ENCODE data around the gene FBLN2. TPM values are rescaled to one million over a fixed set of nuclear protein-coding genes. Genes with fewer than 3 reads are reported as not detected.
"Not testable (repeated sequence)": the region's sequence is repeated elsewhere in the genome, so short reads cannot be mapped to it uniquely, and the experiment has no call there.

FBLN2 gene
- polyA plus RNA-seq (2014; cell fraction: cytosol; rRNA removed) = 0.09 and 0.48 TPM in 2 replicates
- polyA plus RNA-seq (2014; cell fraction: nucleus; rRNA removed) = 0.25 TPM in 1 of 2 replicates, not detected in the other

DNA sequence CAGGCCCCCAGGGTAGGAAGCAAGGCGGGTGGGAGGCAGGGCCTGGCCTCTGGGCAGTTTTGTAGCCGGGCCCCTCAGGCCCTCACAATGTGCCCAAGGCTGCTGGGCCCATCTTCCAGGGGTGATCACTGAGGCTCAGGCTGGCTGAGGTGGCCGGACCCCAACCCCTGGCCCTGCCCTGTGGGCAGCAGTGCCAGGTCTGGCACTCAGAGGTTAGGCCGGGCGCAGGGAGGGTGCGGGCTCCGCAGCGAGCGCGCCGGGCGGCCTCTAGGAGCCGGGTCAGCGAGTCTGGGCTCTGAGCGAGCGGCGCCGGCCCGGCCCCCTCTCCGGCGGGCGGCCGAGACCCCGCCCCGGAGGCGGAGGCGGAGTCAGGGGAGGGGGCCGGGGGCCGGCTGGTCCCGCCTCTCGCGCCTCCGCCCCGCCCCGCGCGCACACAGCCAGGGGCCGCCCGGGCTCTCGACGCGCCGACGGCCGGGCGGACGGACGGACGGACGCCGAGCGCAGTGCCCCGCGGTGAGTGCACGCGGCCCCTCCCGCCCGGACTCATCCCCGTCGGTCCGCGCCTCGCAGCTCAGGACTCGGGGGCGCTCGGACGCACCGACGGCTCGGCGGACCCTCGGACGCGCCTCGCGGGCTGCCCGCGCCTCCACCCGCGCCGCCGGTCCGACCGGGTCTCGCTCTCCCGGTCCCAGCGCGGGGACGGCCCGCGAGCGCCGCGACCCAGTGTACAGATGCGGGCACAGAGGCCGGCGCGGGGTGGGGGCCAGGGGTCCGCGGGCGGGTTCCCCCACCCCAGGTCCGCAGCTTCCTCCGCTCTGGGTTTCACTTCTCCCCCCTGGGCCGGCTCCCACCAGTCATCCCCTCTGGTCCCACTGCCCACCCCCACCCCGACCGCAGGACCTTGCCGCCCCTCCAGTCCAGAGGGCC lies at the start of gene FBLN2:
Gene FBLN2 (plus strand): TSS at position 430 of the 927 bp plus-strand sequence. CDS start 21,231 bp downstream, outside the sequence.
- no peak for DNase-seq (ENCODE audit: low spot score)

DNA sequence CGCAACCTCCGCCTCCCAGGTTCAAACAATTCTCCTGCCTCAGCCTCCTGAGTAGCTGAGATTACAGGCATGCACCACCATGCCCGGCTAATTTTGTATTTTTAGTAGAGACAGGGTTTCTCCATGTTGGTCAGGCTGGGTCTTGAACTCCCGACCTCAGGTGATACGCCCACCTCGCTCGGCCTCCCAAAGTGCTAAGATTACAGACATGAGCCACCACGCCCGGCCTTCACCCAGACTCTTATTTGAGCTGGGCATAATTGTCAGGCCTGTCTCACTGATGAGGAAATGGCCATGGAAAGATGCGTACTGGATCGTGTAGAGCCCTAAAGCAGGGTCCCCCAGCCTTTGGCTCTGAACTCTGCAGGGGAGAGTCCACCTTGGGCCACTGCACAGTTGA lies 49.7 kb upstream of the FBLN2 start:
- DNase-seq (ENCODE audit: low spot score) = not testable (repeated sequence)

DNA sequence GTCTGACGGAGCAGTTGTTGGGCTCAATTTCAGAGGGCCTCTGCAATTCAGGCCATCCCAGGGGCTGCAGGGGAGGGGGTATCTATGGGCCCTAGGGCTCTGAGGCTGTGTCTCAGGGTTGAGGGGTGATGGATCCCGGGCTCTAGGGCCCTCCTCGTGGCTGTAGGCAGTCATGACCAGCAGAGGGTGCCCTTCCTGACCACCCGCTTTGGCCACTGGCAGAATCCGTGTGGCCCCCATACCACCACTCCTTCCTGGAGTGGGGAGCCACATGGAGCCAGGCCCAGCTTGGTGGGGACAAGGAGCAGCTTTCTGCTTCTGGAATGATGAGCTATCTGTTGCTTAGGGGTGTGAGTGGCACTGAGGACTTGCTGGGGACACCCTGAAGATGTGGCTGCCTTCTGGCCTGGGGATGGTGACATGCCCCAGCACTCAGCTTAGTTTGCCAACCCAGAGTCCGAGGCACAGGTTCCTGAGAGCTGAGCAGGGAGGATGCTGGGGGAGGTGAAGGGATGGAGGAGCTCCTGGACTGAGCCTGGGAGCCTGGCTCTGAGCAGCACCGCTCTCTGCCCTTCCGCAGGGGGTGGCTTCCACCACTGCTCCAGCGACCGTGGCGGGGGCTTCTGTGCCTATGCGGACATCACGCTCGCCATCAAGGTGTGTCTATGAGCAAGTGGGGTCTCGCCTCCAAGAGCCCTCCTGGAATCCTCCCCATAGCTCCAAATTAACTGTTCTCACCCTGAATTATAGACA lies 48.6 kb upstream of the FBLN2 start:
- DNase-seq (ENCODE audit: low spot score) = no peak

DNA sequence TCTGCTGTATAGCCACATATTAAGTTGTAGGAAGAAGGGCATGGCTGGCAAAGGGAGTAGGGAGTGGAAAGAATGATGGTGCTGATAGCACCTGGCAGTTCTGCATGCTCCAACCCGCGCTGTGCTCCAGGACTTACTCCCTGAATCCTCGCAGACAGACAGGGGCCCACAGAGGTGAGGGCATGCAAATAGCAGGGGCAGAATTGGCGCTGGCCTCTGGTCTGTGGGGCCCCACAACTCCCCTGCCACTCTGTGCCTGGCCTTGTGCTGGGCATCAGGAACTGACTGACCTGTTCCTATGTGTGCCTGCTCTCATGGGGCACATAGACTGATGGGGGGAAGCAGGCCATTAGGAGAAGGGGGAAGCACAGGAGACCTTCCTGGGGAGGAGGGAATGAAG lies 47.9 kb upstream of the FBLN2 start:
- no peak for DNase-seq (ENCODE audit: low spot score)

DNA sequence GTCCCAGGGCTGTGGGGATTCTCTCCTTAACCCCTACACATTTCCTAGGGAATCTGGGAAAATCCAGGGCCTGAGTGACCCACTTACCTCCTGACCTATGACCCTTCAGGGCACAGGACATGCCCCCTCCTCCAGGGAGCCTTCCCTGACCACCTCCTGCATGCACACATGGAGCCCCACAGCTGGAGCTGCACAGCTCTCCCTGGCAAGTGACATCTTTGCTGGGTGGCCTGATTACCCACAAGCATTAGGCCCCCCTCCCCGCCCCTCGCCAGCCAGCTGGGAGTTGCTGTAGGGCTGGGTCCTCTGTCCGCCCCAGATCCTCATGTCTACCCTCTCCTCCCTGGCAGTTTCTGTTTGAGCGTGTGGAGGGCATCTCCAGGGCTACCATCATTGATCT lies 47.4 kb upstream of the FBLN2 start:
- no peak for DNase-seq (ENCODE audit: low spot score)

DNA sequence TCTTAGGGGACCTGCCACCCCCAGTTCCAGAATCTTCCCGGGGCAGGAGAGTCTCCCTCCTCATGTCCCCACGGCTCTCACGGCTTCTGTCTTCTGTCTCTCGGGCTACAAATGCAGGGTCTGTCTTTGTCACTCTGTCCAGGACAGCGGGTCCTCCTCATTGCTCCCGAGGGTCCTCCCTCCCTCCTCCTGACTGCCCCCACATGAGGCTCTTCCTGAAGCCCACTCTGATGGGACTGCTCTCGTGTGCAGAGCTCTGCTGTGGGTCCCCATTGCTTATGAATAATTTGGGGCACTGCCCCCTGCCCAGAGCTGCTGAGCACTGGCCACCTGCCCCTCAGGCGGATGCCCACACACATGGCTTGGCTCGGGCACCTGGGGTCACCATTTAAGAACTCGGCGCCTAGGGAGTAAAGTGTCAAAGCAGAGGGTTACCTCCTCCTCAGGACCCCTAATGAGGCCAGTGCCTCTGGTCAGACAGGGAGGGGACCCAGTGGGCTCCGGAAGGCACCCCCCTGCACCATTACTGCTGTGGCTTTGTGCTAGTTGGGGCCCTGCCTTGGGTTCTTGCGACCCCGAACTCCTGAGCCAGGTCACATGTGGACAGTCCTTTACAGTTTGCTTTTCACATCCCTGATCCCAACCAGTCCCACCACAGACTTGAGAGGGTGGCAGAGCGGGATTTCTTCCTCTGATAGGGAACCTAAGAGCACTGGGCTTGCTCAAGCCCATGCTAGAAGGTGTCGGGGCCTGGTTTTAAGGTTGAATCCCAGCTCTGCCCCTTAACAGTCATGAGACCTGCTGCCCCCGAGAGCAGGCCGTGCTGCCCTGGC lies 46.8 kb upstream of the FBLN2 start:
- no peak for DNase-seq (ENCODE audit: low spot score)

DNA sequence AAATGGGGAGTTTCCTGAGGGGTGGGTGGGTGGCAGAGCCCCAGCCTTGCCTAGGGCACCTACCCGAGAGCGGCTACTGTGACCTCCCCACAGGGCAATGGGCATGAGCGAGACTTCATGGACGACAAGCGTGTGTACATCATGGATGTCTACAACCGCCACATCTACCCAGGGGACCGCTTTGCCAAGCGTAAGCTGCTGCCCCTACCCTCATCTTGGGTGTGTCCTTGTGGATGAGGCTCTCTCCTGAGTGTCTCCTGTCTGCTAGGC lies 46.2 kb upstream of the FBLN2 start:
- no peak for DNase-seq (ENCODE audit: low spot score)

DNA sequence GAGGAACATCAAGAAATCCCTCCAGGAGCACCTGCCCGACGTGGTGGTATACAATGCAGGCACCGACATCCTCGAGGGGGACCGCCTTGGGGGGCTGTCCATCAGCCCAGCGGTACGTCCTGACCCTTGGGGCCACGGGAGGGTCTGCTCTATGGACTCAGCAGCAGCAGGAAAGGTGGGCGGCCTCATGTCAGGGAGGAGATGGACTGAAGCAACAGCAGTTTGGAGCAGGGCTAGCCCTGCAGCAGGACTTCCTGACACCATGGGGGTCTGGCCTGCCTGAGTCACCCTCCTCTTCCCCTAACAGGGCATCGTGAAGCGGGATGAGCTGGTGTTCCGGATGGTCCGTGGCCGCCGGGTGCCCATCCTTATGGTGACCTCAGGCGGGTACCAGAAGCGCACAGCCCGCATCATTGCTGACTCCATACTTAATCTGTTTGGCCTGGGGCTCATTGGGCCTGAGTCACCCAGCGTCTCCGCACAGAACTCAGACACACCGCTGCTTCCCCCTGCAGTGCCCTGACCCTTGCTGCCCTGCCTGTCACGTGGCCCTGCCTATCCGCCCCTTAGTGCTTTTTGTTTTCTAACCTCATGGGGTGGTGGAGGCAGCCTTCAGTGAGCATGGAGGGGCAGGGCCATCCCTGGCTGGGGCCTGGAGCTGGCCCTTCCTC lies 44.6 kb upstream of the FBLN2 start:
- DNase-seq (ENCODE audit: low spot score) = no peak

DNA sequence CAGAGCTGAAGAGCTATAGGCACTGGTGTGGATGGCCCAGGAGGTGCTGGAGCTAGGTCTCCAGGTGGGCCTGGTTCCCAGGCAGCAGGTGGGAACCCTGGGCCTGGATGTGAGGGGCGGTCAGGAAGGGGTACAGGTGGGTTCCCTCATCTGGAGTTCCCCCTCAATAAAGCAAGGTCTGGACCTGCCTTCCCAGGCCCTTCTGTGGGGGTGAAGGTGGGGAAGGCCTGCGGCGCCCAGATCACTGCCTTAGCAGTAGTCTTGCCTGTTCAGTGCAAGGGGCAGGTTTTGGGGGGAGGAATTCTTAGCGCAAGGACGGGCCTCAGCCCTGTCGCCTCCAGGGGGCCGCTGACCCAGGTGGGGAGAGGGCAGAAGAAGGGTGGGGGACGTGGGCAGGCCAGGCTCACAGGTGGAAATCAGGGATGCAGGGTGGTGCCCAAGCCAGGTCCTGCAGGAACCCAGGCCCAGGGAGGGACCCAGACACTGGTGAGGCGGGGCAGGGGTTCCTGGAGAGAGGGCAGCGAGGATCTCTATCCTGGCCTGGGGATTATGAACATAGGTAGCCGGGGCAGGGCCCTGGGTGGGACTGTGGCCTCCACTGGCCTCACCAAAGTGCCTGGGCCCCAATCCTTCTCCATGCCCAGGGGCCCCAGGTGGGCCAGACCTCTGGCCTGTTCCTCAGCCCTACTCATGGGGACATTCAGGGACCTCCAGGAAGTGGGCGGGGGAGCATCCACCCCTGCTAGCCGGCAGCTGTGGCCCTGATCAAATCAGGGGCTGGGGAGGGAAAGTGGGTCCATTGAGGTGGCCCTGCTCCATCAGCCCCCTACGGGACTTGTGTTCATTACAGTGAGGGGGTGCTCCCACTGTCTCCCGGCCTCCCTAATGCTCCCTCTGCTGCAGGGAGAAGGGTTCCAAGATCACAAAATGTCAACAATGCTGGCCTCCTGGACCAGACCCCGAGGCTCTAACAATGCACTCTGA lies 43.5 kb upstream of the FBLN2 start:
- no peak for DNase-seq (ENCODE audit: low spot score)

DNA sequence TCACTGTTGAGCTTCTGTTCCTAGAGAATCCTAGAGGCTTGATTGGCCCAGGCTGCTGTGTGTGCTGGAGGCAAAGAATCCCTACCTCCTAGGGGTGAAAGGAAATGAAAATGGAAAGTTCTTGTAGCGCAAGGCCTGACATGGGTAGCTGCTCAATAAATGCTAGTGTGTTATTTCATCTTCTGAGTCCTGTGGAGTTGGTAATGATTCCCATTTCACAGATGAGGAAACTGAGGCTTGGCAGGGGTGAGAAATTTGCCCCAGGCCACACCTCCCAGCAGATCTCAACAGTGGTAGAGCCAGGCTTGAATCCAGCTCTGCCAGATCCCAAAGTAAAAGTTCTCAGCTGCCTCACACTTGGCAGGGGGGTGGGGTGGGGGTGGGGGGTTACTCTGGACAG lies 42.7 kb upstream of the FBLN2 start:
- no peak for DNase-seq (ENCODE audit: low spot score)

DNA sequence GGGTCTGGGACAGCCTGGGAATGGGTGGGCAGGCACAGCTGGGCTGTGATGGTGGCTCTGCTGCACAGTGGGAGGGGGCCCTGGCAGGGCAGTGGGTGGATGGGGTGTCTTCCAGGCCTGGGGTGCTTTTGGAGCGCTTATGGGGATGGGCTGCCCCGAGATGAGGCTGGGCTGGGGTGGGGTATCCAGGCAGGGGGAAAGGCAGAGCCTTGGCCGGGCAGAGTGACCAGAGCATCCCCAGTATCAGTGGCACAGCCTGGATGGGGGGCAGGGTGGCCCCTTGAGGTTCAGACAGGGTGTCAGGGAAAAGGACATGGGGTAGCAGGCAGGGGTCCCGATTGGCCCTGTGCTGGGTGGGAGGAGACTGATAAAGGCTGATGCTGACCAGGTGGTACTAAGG lies 42.2 kb upstream of the FBLN2 start:
- DNase-seq (ENCODE audit: low spot score) = no peak

DNA sequence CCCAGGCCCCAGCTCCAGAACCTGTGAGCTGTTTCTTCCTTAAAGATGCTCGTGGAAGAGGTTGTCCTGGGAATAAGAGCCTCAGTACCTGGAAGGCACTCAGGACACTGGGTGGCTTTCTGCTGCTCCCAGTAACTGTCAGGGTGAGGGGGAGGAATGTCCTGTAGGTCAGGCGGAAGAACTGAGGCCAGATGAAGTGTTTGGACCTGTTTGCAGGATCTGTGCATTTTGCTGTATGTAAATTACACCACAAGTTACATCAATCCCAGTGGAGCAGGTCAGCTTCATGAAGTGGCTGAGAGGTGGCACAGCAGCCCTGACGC lies 41.7 kb upstream of the FBLN2 start:
- no peak for DNase-seq (ENCODE audit: low spot score)

DNA sequence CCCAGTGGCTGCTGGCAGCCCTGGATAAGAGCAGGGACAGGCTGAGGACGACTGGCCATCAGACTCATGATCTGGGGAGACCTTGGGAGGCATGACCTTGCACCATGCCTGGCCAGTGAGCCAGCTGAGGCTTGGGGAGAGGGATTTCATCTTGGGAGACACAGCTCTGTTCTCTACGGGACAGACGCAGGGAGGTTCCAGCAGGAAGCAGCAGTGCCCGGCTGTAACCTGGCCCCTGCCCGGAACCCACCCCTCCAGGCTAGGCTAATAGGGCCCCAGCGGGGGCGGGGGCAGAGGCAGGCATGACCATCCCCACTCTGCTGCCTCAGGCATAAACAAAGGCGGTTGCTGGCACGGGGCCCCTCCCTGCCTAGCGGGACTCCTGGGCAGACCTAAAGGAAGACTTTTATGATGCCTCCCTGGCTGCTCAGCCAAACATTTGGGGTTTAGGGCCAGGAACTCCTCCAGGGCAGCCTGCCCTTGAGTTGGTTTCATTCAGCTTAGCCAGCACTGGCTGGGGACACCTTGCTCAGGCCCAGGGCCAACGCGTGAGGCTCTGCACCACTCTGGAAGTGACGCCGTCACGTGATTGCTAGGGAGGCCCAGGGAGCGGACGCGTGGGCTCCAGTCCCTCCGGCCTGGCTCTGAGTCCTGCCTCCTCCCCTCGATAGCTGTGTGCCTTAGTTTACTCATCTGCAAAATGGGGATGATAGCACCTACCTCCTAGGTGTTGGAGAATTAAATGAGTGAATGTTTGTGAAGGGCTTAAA lies 41.2 kb upstream of the FBLN2 start:
- DNase-seq (ENCODE audit: low spot score) = peak; percentile 30

DNA sequence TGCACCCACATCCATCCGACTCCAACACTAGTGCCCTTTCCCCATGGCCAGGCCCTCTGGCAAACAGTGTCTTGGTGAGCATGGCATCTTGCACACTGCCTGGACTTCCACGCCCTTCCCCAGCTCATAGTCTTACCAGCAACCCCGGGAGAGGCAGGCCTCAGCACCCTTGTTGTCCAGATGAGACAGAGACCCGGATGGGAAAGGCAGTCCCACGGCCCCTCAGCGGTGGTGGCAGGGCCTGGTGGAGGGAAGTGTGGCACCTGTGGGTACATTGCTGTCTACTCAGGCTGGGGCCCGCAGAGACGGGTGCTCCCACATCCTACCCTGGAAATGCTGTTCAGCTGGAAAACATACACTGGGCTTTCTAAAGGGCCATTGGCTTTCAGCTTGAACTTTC lies 40.4 kb upstream of the FBLN2 start:
- DNase-seq (ENCODE audit: low spot score) = no peak

DNA sequence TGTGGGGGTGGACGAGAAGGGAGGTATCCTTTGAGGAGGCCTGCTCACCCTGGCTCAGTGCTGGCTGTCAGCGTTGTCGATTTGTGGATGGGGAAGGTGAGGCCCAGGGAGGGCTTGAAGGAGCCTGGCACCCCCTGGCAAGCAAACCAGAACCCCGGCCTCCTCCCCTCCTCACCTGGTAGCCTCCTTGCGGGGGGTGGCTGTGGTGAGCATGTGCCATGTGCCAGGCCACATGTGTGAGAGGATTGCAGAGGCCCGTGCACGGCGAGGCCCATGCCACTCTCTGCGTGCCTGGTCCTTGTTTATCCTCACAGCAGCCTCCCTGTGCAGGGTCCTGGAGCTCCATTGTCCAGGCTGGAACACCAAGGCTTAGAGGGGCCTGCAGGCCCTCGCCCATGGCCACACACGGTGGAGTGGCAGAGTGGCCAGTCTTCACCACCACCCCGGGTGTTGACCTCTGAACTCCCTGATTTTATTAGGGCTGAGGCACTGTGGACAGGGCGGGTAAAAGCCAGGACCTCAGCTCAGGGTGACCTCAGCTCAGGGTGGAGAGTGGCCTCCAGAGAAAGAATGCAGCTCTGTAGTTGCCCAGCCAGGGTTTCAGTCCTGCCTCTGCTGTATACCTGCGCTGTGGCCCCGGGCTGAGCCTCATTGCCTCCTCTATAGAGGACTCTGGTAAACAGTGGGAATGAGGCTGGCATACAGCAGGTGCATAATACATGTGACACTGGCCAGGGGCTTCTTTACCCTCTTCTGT lies 39.7 kb upstream of the FBLN2 start:
- no peak for DNase-seq (ENCODE audit: low spot score)

DNA sequence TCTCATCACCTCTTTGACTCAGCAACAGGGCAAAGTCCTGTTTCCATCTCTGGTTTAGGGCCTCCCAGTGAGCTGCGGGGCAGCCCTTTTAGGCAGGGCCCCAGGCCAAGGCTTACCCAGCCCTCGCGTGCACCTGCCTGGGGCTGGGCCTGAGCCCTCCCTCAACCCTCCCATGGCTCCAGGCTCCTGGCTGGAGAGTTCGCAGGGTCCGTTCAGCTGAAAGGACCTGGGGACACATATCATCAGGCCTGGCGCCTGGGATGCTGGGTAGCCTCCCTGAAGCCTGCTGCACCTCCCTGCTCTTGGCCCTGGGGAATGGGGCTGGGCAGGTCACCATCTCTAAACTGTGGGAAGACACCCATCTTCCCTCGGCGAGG lies 39.1 kb upstream of the FBLN2 start:
- DNase-seq (ENCODE audit: low spot score) = no peak

DNA sequence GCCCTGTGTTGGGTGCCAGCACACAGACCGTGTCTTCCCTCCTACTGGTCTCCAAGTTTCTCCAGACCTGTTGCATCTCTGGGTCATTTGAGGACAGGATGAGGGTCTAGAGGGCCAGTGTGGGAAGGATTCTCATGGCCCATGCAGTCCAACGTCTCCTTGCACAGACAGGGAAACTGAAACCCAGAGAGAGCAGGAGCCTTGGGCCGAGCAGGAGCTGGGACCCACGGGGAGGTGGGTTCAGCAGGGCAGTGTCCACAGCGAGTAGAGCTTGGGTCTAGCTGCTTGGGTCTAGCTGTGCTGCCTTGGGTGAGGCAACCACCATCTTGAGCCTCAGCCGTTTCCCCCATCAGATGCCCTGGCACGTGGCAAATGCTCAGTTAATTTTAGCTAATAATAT lies 36.5 kb upstream of the FBLN2 start:
- no peak for DNase-seq (ENCODE audit: low spot score)

DNA sequence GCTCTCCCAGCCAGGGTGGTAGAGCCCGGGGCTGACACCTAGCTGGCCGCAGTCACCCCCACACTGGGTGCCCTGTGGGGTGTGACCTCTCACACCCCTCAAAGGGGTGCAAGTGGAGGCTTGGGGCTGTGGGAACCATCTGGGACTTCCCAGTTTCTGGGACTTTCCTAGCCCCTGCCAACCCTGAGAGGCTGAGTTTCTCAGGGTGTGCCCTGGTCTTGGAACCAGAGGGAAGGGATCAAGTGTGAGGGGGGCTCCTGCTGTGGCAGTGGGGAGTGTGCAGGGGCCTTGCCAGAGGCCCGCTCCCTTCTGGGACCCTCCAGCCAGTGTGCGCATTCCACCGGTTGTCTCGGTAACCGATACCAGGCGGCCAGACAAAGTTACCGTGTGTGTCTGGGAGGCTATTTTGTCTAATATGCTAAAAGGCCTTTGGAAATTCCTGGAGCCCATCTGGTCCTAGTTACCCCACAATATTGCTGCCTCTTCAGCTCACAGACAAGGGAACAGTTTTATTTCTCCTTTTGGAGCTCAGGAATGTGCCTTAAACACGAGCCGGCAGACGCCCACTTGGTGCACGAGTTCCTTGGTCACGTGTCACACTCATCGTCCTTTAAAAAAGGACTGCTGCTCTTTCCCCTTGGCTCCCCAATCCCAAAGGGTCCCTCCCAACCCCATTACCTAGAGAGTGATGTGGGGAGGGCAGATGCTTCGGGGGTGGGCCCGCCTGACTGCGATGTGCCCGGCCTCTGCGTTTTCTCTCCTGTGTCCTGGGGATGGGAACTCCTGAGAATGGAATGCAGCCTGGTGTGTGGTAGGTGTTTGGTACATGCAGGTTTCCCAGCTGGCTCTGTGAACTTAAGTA lies 35.6 kb upstream of the FBLN2 start:
- no peak for DNase-seq (ENCODE audit: low spot score)
